ENCODE results near the gene KRT72. TPM values are rescaled to one million over a fixed set of nuclear protein-coding genes. Genes with fewer than 3 reads are reported as not detected.

KRT72 gene
- total and polyA plus RNA-seq, 2 experiments from 2014 or later = not detected

DNA sequence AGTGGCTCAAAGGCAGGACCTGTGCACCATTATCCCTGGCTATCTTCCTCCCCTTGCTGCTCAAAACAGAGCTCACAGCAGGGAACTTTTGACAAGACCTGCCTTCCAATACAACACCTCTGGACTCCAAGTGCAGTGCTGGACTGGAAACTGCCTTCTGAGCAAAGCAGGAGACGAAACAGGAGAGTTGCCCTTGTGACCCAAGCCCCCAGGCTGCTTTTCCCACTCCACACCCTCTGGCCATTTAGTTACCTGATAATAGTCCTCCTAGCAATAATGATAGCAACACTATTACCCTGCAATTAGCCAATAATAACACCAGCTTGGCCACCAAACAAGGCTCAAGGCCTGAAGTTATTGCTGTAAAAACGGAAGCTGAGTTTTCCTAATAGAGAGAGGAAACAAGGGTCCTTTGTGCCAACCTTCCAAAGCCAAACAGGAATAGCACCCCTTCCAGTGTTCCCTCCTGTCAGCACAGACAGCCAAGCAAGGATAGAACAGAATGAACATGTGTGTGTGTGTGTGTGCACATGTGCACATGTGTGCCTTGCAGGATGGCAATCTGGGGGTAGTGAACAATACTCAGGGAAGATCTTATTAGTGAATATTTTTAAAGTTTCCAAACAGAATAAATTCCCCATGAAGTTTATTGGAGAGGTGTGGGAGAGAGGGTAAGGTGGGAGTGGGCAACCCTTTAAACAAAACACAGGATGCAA lies 26.3 kb upstream of the KRT72 start:
- no peaks in the 10 kb centered on the region for H3F3A ChIP-seq (ENCODE audit: insufficient read depth)
- H4K20me1 ChIP-seq (ENCODE audit: insufficient read depth) = no peaks in the 10 kb centered on the region
- H3K9me2 ChIP-seq (ENCODE audit: insufficient read depth) = no peaks in the 10 kb centered on the region
- no peak overlapping the region for H3K4me3 ChIP-seq
- in situ Hi-C loops (cut with MboI) = no loop called here
- no peak overlapping the region for H3K27ac ChIP-seq
- H3K9me3 ChIP-seq (ENCODE audit: low read depth) = peaks cover 3% of the 10 kb centered on the region
- TF ChIP-seq EZH2 (IDR thresholded peaks at IDR 0.05; ENCODE audit: insufficient read depth, poor library complexity, severe bottlenecking) (no peak), EZH2phosphoT487 (IDR thresholded peaks at IDR 0.05; ENCODE audit: insufficient read depth, low read depth) (no peak)
- H3K27me3 ChIP-seq (replicated peaks; ENCODE audit: insufficient read depth) = peaks cover 64% of the 10 kb centered on the region
- DNase-seq = no peak
- no peaks in the 10 kb centered on the region for H3K36me3 ChIP-seq (ENCODE audit: low read depth)
- no peak overlapping the region for H3K4me2 ChIP-seq (ENCODE audit: unreplicated experiment)
- no peak overlapping the region for H2AFZ ChIP-seq
- no peak overlapping the region for H3K9ac ChIP-seq
- H3K79me2 ChIP-seq (ENCODE audit: insufficient read depth) = no peaks in the 10 kb centered on the region
- WGBS, 2 experiments (ENCODE audit: low coverage in 1 of 2, low lambda C conversion rate in 2 of 2, missing lambda C conversion rate in 2 of 2) = 14 to 25% methylated on average over 2 of the region's 2 CpGs
- H3K4me1 ChIP-seq (ENCODE audit: insufficient read depth) = no peaks in the 10 kb centered on the region

DNA sequence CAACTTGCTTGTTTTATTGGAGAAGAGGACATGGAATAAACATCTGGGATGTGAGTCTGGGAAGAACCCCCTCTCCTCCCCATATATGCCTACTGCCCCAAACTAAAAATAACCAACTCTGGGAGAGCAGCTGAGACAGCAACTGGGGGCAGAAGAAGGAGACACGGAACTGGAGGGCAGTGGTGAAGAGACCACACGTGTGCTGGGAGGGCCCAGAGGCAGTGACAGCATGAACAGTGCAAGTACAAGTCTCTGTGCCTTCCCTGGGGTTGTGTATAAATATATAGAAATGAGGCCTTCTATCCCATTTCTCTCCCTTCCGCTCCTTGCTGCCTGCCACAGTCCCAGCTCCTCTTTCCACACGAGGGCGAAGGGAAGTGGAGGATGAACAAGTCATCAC lies 21.1 kb upstream of the KRT72 start:
- WGBS, 2 experiments (ENCODE audit: low coverage in 1 of 2, low lambda C conversion rate in 2 of 2, missing lambda C conversion rate in 2 of 2) = 55 to 60% methylated on average over 5 of the region's 5 CpGs
- H3K4me3 ChIP-seq = no peak overlapping the region
- no peak overlapping the region for H3K4me2 ChIP-seq (ENCODE audit: unreplicated experiment)
- no peak for DNase-seq
- no peaks in the 10 kb centered on the region for H3F3A ChIP-seq (ENCODE audit: insufficient read depth)
- no peak for TF ChIP-seq EZH2phosphoT487 (IDR thresholded peaks at IDR 0.05; ENCODE audit: insufficient read depth, low read depth)
- no peak for TF ChIP-seq EZH2 (IDR thresholded peaks at IDR 0.05; ENCODE audit: insufficient read depth, poor library complexity, severe bottlenecking)
- no peaks in the 10 kb centered on the region for H3K79me2 ChIP-seq (ENCODE audit: insufficient read depth)
- no peak overlapping the region for H3K27ac ChIP-seq
- H3K9ac ChIP-seq = no peak overlapping the region
- no peaks in the 10 kb centered on the region for H3K4me1 ChIP-seq (ENCODE audit: insufficient read depth)
- no peaks in the 10 kb centered on the region for H3K36me3 ChIP-seq (ENCODE audit: low read depth)
- H2AFZ ChIP-seq = no peak overlapping the region
- no peaks in the 10 kb centered on the region for H4K20me1 ChIP-seq (ENCODE audit: insufficient read depth)
- no peaks in the 10 kb centered on the region for H3K9me2 ChIP-seq (ENCODE audit: insufficient read depth)
- peaks cover 42% of the 10 kb centered on the region for H3K27me3 ChIP-seq (replicated peaks; ENCODE audit: insufficient read depth)
- in situ Hi-C loops (cut with MboI) = no loop called here
- peaks cover 3% of the 10 kb centered on the region for H3K9me3 ChIP-seq (ENCODE audit: low read depth)

DNA sequence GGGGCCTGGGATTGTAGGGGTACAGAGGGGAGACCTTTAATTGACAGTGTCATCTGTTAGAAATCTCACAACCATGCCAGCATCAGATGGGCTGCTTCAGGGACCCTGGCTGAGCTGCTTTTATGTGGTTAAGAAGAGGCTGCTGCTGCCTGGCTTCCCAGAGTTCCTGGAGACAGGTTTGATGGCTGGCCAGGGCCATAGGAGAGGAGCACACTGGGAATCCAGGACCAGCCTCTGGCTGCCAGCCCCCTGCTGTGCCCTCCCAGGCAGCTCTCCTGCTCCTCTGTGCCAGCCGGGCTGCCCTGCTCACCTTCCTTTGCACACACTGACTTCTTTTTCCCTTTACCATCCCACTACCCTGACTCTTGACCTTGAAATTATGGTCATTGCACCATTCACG lies 17.6 kb upstream of the KRT72 start:
- 67 to 78% methylated on average over 2 of the region's 2 CpGs for WGBS, 2 experiments (ENCODE audit: low coverage in 1 of 2, low lambda C conversion rate in 2 of 2, missing lambda C conversion rate in 2 of 2)
- no peak overlapping the region for H2AFZ ChIP-seq

GRCh38 chr12:52618216-52618615 lies 17.0 kb upstream of the KRT72 start, which contains the start of gene KRT73:
KRT73 (minus strand) TSS chr12:52618559; CDS start chr12:52618524, 35 bp downstream.
- no peak within 1 kb of the TSS for H3K4me2 ChIP-seq (ENCODE audit: unreplicated experiment)
- H3K9me2 ChIP-seq (ENCODE audit: insufficient read depth) = no peaks in the 10 kb centered on the region
- H3K9ac ChIP-seq = no peak within 1 kb of the TSS
- no peaks in the 10 kb centered on the region for H4K20me1 ChIP-seq (ENCODE audit: insufficient read depth)
- no peak within 1 kb of the TSS for H2AFZ ChIP-seq
- H3K79me2 ChIP-seq (ENCODE audit: insufficient read depth) = no peaks in the 10 kb centered on the region
- WGBS, 2 experiments (ENCODE audit: low coverage in 1 of 2, low lambda C conversion rate in 2 of 2, missing lambda C conversion rate in 2 of 2) = 70 to 71% methylated on average over 14 of the region's 14 CpGs
- H3K27me3 ChIP-seq (replicated peaks; ENCODE audit: insufficient read depth) = peaks cover 21% of the 10 kb centered on the region
- in situ Hi-C loops (cut with MboI) = no loop called here
- H3K4me3 ChIP-seq = no peak within 1 kb of the TSS
- H3K27ac ChIP-seq = no peak within 1 kb of the TSS
- no peak for TF ChIP-seq EZH2 (IDR thresholded peaks at IDR 0.05; ENCODE audit: insufficient read depth, poor library complexity, severe bottlenecking)
- no peak for TF ChIP-seq EZH2phosphoT487 (IDR thresholded peaks at IDR 0.05; ENCODE audit: insufficient read depth, low read depth)
- peaks cover 3% of the 10 kb centered on the region for H3K9me3 ChIP-seq (ENCODE audit: low read depth)
- H3K36me3 ChIP-seq (ENCODE audit: low read depth) = no peaks in the 10 kb centered on the region
- peaks cover 8% of the 10 kb centered on the region; the same call in 1 of the 2 replicates for H3K4me1 ChIP-seq (ENCODE audit: insufficient read depth)
- DNase-seq = no peak
- no peaks in the 10 kb centered on the region for H3F3A ChIP-seq (ENCODE audit: insufficient read depth)

More for the DNA sequence above, 17.6 kb upstream of the KRT72 start:
- Histone ChIP-seq H3K27me3 (replicated peaks; ENCODE audit: insufficient read depth) (peaks cover 22% of the 10 kb centered on the region), H3K9me3 (ENCODE audit: low read depth) (peaks cover 3% of the 10 kb centered on the region), H3K79me2 (ENCODE audit: insufficient read depth) (no peaks in the 10 kb centered on the region), H3K27ac (no peak overlapping the region), H3F3A (ENCODE audit: insufficient read depth) (no peaks in the 10 kb centered on the region), H3K9me2 (ENCODE audit: insufficient read depth) (no peaks in the 10 kb centered on the region), H3K9ac (no peak overlapping the region), H3K4me2 (ENCODE audit: unreplicated experiment) (no peak overlapping the region), H3K4me3 (no peak overlapping the region), H4K20me1 (ENCODE audit: insufficient read depth) (no peaks in the 10 kb centered on the region), H3K36me3 (ENCODE audit: low read depth) (no peaks in the 10 kb centered on the region), H3K4me1 (ENCODE audit: insufficient read depth) (peaks cover 8% of the 10 kb centered on the region; the same call in 1 of the 2 replicates)
- in situ Hi-C loops (cut with MboI) = no loop called here
- no peak for DNase-seq
- TF ChIP-seq EZH2 (IDR thresholded peaks at IDR 0.05; ENCODE audit: insufficient read depth, poor library complexity, severe bottlenecking) (no peak), EZH2phosphoT487 (IDR thresholded peaks at IDR 0.05; ENCODE audit: insufficient read depth, low read depth) (no peak)
